Muscle of arm (tissue), 12 donors: ENCODE results near the gene EFR3B. TPM values are rescaled to one million over a fixed set of nuclear protein-coding genes. Genes with fewer than 3 reads are reported as not detected.
"Not testable (repeated sequence)": the region's sequence is repeated elsewhere in the genome, so short reads cannot be mapped to it uniquely, and the experiment has no call there.

Experiments
- DNase-seq: peaks from one replicate; pipeline ENCODE4 v3.0.0-alpha.2; 2013
- polyA plus RNA-seq, 12 donors: library from polyadenylated mRNA; unstranded; fragments of 120-200 nt; gene quantifications; one replicate each; pipeline ENCODE4 v1.2.1, GENCODE V29; 2013; ENCODE audit not compliant: insufficient read length in 12 of 12

EFR3B gene
- polyA plus RNA-seq, 12 donors = 3.3 to 6.9 (median 5.9) TPM; not detected in 1

DNA sequence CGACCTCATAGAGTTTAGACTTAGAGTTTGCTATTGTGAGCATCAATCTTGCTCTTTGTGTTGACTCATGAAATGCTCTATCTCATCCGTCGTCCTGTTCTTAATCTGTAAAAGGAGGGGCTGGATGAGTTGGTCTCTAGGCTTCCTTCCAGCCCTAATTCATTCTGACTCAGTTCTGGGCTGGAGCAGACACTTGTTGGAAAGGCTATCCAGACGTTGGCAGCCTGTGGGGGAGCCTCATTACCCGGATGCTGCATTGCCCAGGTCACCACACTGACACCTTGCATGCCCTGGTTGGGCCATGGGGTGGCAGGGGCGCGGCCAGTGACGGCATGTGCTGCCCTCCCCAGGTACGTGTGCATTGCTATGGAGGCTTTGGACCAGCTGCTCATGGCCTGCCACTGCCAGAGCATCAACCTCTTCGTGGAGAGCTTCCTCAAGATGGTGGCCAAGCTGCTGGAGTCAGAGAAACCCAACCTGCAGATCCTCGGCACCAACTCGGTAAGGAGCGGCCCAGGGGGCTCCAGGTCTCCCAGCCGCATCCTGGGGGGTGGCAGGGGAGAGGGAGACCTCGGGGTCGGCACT lies 61.5 kb downstream of the EFR3B start:
- no peak for DNase-seq

DNA sequence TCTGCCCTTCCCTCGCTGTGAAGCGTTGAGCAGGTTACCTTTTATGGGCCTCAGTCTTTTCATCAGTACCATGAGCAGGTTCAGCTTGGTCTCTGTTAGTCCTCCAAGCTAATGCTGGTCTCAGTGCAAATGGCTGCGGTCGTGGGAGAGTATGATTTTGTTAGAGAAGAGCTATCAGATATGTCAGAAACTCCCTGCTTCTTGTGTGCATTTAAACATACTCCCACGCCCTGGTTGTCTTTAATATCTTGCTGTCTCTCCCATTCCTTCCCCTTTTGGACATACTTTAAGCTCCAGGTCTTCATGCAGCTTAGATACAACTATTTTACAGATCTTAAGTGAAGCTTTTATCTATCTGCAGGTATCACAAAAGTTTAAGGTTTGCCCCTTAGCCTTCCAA lies 62.9 kb downstream of the EFR3B start:
- no peak for DNase-seq

DNA sequence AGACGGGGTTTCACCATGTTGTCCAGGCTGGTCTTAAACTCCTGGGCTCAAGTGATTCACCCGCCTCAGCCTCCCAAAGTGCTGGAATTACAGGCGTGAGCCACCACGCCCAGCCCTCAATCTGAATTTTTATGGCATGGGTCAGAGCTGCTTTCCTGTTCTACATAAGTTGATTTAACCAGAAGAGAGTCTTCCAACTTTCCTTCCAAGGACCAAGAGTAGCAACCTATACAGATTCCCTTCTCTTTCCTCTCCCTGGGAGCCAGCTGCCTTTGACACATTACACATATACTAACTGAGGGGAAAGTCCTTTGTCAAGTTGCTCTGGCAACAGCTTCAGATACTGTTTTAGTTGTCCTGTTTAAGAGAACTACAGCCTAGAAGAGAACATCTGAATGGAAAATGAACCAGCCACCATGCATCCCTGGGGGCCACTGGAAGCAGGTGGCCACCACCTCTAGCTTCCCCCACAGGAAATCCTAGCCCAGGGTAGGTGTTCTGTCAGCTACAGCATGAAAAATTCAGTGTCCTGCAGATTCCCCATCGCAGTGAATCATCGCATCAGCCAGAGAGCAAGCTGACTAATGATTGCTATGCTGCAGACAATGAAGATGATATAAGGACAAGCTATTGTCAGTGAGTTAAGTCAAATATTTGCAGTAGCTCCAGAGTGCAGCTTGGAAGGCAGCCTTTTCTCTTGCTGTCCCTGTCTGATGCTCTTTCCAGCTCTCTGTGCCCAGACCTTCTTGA lies 63.6 kb downstream of the EFR3B start:
- DNase-seq = no peak

DNA sequence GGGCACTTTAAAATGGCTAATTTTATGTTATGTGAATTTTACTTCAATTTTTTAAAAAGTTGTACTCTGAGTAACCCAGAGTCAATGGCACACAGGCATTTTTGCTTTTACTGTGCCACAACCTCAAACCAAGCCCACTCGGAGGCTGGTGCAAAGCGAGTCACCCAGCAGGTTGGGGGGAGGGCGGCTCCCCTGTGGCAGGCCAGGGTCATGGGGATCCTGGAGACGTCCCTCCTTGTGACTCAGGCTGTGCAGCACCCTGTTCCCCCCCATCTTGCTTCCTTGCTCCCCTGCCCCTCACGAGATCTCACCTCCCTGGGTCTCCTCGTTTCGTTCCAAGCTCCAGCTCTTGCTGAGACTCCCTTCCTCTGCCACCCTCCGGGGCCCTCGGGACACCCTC lies 67.9 kb downstream of the EFR3B start:
- no peak for DNase-seq

DNA sequence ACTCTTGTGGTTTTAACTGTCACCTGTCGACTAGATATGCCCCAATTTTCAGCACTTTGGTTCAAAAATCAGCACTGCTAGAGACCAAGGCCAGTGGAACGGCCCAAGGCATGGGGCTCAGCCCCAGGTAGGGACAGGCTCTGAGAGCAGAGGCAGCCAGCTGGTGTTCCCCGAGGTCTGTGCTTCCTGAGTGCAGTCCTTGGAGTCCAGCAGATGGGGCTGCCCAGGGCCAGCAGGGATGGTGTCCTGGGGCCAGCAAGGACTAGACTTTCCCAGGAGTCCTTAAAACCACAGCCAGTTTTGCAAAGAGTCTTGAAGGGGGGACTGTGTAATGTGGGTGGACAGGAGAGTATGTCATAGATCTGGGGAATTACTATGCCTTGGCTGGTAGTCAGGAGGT lies 70.2 kb downstream of the EFR3B start:
- DNase-seq = no peak

DNA sequence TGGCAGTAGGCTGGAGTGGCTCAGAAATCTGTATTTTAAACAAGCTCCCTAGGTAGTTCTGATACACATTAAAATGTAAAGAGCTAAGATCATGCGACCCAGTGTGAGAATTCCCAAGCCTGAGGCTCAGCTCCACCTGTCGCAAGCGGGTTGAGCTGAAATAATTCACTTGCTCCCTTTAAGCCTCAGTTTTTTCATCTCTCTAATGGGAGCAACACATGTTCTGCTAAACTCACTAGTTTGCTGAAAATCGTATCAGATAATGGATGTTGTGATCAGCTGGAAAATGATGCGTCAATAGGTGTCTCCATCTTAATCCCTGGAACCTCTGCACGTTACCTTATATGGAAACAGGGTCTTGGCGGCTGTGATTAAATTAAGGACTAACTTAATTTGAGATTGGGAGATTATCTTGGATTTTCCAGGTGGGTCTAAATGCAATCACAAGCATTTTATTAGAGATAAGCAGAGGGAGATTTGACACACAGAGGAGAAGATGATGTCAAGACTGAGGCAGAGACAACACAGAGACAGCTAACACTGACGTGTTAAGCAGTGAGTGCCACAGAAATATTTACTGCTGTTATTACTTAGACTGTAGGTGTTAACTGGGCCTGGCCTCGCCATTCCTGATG lies 73.5 kb downstream of the EFR3B start:
- no peak for DNase-seq

DNA sequence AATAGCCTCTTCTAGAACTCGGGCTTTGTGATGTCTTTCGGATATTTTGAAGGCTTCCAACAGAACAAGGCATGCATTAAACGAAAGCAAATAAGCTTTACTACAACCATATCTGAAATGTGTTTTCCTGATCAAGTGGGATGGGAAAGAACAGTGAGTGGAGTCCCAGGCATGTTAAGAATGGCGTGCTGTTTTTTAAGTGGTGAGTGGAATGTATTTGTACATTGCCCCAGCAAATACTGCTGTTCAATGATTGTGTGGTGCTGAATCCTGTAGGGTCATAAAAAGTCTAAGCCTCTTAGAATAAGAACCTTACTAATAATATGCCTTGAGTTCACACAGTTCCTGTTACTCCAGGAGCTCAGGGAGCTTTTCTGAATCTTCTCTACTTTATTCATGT lies 74.0 kb downstream of the EFR3B start:
- DNase-seq = no peak

DNA sequence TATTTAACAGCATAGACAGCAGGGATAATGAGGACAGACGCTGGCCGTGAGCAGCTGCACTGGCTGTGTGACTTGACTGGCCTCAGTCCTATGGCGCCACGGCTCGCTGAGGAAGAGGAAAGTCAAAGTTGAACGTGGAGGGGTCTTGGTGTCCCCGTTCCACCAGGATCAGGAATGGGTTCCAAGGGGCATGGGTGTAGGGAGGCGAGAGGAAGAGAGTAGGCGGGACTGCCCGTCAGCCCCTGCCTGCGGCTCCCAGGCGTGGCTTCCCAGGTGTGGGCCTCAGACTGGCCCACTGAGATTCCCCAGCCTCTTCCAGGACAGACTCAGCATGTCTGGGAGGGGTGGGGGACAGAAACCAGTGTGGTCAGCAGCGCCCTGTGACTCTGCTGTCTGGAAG lies 75.1 kb downstream of the EFR3B start:
- DNase-seq = no peak

DNA sequence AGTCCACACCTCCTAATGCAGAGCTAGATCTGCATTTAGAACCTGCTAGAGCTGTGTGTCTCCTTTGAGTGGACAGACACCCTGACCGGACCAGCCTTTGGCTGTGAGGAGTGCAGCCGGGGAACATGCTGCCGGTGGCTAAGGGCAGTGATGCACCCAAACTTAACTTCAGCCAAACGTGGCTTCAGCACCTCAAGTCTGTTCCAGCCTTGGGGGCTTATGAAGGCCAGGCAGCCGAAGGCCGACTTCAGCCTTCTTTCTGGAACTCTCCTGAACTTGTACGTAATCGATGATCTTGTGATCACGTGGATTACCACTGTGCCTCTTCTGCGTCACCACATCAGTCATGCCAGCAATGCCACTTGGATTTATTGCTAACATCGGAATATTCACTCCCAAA lies 77.4 kb downstream of the EFR3B start:
- no peak for DNase-seq

DNA sequence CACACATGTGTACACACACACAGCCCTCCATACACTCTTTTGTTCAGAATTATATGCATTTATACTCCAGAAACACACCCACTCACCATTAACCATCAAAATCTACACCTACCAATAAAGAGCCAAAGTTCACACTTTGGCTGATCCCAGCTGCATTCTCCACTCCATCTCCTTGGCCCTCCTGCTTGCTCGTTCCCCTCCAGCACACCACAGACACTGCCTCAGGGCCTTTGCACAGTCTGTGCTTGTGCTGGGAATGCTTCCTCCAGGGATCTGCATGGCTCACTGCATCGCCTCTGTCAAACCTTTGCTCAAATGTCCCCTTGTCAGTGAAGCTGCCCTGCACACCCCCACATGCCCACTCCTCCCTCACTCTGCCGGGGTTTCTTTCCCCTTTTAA lies 80.5 kb downstream of the EFR3B start:
- no peak for DNase-seq

DNA sequence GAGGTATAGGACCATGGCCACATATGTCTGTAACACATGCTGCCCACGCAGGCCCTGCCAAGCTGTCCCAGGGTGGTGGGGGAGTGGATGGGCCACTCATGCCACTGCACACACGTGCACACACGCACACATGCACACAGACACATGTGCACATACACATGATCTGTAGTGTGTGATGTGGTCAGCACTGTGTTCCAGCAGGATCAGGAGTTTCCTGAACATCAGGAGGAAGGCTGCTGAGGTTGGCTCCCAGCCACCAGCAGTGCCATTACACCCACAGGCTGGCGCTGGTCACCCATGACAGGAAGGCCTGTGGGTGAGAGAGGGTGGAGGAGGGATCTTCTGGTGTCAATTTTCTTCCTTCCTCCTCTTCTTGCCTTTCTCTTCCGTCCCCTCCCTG lies 81.8 kb downstream of the EFR3B start:
- DNase-seq = no peak

DNA sequence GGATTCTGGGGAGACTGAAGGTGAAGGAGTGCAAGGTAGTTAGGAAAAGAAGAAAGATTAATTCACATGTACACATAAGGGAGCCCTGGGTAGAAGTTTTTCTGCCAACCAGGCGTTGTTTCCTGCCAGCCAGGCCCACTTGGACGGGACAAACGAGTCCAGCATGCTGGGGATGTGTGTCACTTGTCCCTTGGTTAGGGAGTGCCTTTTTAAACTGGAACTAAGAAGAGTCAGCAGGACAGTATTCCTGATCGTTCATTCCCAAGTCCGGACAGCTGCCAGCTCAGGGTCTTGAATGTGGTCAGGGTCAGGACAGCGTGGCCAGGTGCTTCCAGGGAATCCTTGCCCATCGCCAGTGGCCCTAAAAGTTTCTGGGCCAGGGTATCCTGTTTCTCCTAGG lies 83.3 kb downstream of the EFR3B start:
- DNase-seq = no peak

DNA sequence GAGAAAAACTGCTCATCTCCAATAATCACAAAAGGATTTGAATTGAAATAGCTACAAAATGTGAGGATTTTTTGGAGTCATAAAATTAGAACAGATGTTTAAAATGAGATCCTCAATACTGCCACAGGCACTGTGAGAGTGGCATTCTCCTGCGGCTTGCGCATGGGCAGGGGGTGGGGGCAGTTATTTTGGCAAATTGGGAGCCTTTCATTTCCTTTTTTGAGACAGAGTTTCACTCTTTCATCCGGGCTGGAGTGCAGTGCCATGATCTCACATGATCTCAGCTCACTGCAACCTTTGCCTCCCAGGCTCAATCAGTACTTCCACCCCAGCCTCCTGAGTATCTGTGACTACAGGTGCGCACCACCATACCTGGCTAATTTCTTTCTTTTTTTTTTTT lies 84.1 kb downstream of the EFR3B start:
- no peak for DNase-seq

DNA sequence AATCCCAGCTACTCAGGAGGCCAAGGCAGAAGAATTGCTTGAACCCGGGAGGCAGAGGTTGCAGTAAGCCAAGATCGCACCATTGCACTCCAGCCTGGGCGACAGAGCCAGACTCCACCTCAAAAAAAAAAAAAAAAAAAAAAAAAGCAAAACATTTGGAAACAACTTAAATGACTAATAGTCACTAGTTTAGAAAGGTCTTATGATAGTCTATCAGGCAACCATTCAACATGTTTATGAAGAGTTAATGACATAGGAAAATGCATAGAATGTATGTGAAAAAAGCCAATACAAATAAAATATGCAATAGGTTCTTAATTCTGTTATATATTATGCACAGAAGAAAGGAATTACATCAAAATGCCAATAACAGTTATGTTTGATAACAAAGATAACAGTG lies 85.2 kb downstream of the EFR3B start:
- DNase-seq = not testable (repeated sequence)

DNA sequence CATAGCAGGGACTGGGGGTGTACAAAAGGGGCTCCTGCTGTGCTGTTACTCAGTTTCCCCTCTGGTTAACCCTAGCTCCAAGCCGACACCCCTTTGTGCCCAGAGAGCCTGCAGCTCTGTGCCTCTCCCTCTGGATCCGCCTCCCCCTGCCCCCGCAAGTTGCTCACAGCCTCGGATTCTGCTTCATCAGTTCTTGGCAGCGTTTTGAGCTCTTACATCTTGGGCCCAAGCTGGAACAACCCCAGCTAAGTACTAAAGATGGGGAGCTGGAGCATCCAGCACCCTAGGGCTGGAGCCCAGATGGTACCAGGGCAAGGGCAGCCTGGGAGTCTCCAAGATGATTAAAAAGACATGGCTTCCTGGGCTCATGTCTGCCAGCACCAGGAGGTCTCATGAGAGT lies 85.8 kb downstream of the EFR3B start:
- DNase-seq = no peak

DNA sequence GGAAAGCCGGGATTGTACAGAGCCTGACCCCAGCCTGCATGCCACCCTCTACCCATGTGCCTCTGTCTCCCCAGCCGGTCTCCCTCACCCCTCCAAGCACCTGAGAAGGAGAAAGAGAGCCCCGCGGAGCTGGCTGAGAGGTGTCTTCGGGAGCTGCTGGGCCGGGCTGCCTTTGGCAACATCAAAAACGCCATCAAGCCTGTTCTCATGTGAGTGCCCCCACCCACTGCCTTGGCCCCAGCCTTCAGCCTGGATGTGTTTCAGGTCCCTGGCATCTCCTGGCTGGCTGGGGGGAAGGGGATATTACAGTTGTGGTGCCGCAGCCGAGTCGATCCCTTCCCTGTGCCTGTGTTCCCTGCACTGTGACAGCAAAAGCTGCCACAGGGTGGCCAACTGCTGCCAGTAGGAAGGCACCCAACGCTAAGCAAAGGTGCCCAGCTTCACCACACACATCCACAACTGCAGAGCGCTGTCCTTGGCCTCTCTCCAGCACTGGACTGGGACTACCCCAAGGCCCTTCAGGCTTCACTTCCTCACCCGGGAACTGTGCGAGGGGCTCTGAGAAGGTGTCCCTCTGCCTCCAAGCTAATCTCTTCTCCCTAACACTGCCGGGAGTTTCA lies 88.1 kb downstream of the EFR3B start:
- DNase-seq = no peak

DNA sequence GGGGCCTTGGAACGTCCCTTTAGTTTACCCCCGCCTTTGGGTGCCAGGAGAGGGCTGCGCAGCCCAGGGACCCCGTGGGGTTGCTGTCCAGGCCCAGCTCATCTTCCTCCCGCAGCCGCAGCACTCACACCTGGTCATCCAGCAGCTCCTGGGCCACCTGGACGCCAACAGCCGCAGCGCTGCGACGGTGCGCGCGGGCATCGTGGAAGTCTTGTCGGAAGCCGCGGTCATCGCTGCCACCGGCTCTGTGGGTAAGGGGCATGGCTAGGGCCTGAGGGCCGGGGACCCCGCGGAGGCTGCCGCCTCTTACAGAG lies 89.3 kb downstream of the EFR3B start:
- no peak for DNase-seq

DNA sequence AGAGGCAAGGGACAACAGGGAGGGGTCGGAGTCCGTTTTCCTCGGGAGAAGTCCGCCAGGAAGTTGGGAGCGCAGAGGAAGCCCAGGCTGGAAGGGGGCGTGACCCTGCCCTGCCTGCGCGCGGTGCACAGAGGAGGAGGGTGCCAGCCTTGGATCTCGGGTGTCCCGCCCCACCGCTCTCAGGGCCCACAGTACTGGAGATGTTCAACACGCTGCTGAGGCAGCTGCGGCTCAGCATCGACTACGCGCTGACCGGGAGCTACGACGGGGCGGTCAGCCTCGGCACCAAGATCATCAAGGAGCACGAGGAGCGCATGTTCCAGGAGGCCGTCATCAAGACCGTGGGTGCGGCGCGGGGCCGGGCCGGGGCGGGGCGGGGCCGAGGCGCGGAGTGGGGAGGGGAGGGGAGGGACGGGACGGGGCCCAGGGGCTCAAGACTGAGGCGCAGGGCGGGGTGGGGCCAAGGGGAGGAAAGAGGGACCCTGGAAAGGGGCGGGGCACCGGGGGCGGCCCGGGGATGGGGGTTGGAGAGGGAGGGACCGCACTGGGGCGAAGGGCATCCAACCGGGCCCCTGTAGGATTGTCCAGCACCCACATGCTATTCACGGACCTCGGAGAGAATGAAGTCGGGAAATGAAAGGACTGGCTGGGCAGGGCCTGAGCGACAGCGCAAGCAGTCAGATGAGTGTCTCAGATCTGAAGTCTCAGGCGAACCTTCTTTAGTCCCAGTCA lies 89.9 kb downstream of the EFR3B start:
- DNase-seq = no peak

DNA sequence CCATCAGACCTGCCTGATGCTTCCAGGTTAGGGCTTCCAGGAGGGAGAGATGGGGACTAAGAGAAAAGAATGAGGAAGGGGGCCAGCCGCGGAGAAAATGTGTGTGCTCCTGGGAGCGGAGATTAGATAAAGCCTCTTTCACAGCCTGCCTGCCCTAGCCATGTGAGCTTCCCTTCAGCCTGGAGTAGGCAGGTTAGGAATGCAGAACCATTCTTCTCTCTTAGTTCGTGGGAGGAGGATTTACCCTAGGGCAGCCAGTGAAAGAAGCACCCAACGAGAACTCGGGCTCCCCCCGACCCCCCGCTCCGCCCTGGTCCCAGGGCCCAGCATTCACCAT lies 90.4 kb downstream of the EFR3B start:
- no peak for DNase-seq

DNA sequence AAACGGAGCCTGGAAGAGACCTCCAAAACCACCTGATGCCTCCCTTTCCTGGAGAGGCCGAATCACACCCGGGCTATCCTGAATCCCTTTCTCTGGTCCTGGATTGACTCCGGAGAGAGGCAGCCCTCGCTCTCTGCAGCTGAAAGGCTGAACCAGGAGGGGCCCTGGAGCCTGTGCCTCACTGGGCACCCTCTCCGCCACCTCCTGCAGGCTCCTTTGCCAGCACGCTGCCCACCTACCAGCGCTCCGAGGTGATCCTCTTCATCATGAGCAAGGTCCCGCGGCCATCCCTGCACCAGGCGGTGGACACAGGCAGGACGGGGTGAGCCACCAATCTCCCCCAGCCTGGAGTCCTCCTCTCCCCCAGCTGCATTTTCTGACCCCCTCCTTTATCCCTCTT lies 90.8 kb downstream of the EFR3B start:
- no peak for DNase-seq

DNA sequence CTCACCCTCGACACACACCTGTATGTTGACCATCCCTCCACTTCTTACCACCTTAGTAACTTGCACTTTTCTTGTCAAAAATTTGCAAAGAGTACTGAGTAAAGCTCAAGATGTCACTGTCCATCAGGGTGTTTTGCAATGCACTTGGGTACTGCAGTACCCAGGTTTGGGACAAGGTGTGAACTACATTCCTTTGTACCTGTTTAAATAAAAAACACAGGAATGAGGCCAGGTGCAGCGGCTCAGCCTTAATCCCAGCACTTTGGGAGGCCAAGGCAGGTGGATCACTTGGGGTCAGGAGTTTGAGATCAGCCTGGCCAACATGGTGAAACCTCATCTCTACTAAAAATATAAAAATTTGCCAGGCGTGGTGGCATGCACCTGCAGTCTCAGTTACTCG lies 98.7 kb downstream of the EFR3B start:
- DNase-seq = not testable (repeated sequence)

DNA sequence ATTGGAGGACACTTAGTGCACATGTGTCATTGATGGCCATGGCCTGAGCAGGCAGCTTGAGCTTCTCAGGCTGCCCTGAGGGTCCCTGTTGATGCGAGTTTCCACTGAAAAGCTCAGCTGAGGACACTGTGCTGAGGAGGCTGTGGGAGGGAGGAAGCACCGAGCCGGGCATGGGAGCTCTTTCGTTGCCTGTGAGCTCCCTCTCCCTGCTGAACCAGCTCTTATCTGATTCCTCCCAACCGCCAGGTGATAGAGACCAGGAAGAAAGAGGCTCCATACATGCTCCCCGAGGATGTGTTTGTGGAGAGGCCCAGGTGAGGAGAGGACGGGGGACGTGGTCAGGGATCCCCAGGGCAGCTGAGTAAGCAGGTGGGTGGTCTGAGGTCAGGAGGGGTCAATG lies 99.2 kb downstream of the EFR3B start:
- DNase-seq = no peak

DNA sequence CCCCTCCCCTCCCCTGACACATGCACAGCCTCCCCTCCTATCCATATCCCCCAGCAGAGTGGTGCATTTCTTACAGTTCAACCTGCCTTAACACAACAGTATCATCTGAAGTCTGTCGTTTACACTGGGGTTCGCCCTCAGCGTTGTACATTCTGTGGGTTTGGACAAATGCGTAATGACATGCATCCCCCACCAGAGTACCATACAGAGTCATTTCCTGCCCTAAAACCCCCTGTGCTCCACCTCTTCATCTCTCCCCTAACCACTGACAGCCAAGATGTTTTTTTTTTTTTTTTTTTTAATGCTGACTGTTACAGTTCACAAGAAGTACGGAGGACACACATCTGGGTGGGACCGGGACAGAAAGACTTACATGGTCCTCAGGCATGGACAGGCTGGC lies 103.9 kb downstream of the EFR3B start:
- DNase-seq = no peak
